Left ventricle myocardium superior (tissue), 1 donor: ENCODE data around the gene IL9R. TPM values are rescaled to one million over a fixed set of nuclear protein-coding genes. Genes with fewer than 3 reads are reported as not detected.
"Not testable (repeated sequence)": the region's sequence is repeated elsewhere in the genome, so short reads cannot be mapped to it uniquely, and the experiment has no call there.

ENCODE experiments used
- ATAC-seq: fragments of 200-7000 bp; cut with Tn5 transposase; one replicate; pipeline ENCODE4 v1.9.1; 2020; ENCODE audit warnings: mild to moderate bottlenecking, moderate library complexity
- DNase-seq: peaks from one replicate; pipeline ENCODE4 v3.0.0-alpha.2; 2020
- intact Hi-C: fragments of 100-400 bp; cut with micrococcal nuclease; formaldehyde crosslinking; loops from one replicate; pipeline ENCODE4 v1.11.0; 2022
- long read RNA-seq: library from polyadenylated mRNA; unstranded; transcript quantifications from one replicate; pipeline ENCODE4 v2.0.0, GENCODE V29; 2021
- total RNA-seq: library from RNA; stranded (reverse); fragmentation: NEBNext Ultra II Directional; extraction: Animal tissue kit (Norgen Biotek cat#: 25700); gene quantifications from one replicate; pipeline ENCODE4 v1.2.1, GENCODE V29; 2021
- donor health status: DM: no; HTN: yes; CAD: no; lungs with severe emphysema.

IL9R gene
- total RNA-seq = not detected
- long read RNA-seq = 0 reads

GRCh38 chrX:155997436-155997835 lies at the start of gene IL9R:
IL9R (plus strand) TSS chrX:155997696; CDS start chrX:155997760, 64 bp downstream.
- DNase-seq (no peak), ATAC-seq (no peak)
- intact Hi-C loops = no loop called here

- intact Hi-C loops = no loop called here
- DNase-seq (no peak), ATAC-seq (no peak)
Observed at GRCh38 chrX:155949098-155949497, 48.4 kb upstream of the IL9R start.

DNA sequence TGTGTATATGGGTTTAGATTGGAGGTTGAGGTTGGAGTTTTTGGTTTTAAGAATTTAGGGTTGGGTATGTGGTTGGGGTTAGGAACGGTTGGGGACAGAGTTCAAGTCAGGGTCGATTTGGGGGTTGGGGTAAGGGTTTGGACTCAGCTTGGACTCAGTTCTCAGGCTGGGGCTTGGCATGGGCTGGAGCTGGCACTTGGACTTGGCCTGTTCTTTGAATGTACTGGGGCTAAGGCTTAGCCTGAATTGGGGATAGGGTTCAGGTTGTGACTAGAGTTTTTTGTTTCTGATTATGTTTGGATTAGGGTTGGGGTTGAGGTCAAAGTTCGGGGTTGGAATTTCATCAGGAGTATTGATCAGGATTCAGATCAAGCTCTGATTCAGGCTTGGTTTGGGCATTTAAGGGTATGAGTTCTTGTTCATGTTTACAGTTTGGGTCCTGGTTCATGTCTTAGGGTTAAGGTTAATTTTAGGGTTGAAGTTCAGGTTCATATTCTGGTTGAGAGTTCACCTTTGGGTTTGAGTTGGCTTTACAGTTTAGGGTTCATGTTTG lies 46.2 kb upstream of the IL9R start:
- intact Hi-C loops = no loop called here
- no peak for ATAC-seq
- DNase-seq = no peak

DNA sequence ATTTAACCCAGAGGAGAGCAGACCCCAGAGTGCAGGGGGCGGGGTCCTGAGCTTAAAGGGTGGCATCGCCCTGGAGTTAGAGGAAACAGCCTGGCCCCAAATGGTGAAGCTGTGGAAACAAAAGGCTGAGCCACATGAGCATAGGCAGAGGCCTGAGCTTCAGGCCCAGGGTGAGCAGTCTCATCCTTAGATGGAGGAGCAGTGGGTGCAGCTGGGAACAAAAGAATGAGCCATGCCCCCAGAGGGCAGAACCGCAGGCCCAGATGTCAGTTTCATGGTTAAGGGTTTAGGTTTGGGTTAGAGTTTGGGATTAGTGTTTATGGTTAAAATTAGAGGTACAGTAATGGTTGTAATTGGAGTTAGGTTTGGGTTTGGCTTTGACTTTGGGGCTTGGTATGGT lies 44.4 kb upstream of the IL9R start:
- intact Hi-C loops = no loop called here
- no peak for DNase-seq
- no peak for ATAC-seq

DNA sequence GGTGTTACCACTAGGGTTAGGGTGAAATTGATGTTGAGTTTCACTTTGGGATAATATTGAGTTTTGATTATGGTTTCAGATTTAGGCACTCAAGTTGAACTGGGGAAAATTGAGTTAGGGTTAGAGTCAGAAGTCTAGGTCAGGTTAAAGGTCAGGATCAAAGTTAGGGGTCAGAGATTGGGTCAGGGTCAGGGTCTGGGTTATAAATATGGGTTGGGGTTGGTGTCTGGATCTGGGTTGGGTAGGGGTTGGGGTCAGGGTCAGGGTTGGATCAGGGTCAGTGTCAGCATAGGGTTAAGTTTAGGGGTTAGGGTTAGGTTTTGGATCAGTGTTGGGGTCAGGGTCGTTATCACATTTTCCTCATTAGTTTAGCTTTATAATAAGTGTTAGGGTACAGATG lies 42.7 kb upstream of the IL9R start:
- ATAC-seq = no peak
- intact Hi-C loops = no loop called here
- no peak for DNase-seq

DNA sequence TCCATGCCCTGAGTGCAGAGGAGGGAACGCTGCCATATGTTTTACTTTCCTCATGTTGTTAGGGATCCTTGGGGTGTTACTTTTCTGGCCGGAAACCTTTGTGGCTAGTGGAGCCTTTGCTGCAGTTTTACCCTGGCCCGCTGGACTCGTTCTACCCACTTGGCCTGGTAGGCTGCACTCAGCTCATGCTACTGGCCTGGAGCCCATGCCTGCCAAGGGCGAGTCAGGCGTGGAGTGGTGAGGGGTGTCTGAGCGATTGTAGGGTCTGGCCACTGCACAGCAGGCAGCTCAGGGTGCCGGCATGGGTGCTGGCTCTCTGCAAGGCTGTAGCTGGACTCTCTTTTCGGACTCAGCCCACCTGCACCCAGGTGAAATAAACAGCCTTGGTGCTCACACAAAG lies 41.4 kb upstream of the IL9R start:
- intact Hi-C loops = no loop called here
- DNase-seq (no peak), ATAC-seq (no peak)

DNA sequence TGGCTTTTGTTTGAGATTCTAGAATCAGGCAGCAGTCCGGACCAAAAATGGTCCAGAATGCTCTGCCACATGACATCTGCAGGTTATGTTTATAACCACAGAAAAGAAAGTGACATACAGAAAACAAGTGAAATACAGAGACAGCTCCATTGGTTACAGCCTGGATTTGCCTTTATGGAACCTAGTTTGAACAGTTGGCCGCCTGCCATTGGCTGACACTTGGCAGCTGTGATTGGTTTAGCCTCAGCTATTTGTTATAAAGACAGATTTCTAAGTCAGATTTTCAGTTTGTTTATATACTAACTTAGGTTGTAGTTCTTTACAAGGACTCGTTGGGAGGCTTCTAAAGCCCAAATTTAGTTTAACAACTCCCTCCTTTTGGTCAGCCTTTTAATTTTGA lies 40.8 kb upstream of the IL9R start:
- DNase-seq (no peak), ATAC-seq (no peak)
- intact Hi-C loops = no loop called here

GRCh38 chrX:155957843-155958242 lies 39.7 kb upstream of the IL9R start:
- DNase-seq (no peak), ATAC-seq (no peak)
- intact Hi-C loops = no loop called here

GRCh38 chrX:155959018-155959587 lies 38.4 kb upstream of the IL9R start:
- DNase-seq (no peak), ATAC-seq (no peak)
- intact Hi-C loops = no loop called here

- intact Hi-C loops = no loop called here
- DNase-seq (no peak), ATAC-seq (no peak)
Observed at GRCh38 chrX:155962906-155963305, 34.6 kb upstream of the IL9R start.

- intact Hi-C loops = no loop called here
- ATAC-seq = no peak
- no peak for DNase-seq
Observed at GRCh38 chrX:155966876-155967275, 30.6 kb upstream of the IL9R start.

GRCh38 chrX:155967653-155968325 lies 29.7 kb upstream of the IL9R start:
- intact Hi-C loops = no loop called here
- ATAC-seq = no peak
- DNase-seq = no peak

- ATAC-seq (no peak), DNase-seq (no peak)
- intact Hi-C loops = no loop called here
Observed at GRCh38 chrX:155968326-155968661, 29.2 kb upstream of the IL9R start.

GRCh38 chrX:155968791-155969190 lies 28.7 kb upstream of the IL9R start:
- DNase-seq (no peak), ATAC-seq (no peak)
- intact Hi-C loops = no loop called here

DNA sequence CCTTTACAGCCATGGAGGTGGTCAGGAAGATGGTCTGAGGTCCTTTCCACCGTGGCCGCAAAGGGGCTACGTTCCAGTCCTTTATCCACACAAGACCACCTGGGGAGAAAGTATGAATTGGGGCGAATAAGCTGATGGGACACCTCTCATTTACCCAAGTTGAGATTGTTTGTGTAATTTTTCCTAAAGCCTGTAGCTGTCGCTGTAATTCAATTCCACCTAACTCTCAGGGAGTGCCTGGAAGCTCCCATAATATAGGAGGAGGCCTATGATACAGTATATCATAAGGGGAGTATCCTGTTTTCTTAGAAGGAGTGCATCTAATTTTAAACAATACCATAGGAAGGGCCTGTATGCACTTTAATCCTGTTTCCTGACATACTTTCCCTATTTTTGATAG lies 25.8 kb upstream of the IL9R start:
- DNase-seq, ATAC-seq, intact Hi-C loops: not testable (repeated sequence)

DNA sequence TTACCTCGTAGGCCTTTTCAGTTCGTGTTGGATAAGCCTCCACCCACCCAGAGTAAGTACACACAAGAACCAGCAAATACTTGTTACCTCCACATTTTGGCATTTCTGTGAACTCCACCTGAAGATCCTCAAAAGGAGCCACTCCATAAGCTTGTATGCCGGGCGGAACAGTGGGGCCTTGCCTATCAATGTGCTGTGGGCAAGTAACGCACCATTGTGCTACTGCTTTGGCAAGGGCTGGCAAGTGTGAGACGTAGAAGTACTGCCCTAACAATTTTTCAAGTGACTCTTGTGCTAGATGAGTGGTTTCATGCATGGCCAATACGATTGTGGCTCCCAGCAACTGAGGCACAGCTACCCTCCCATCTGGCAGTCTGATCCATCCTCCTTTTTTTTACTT lies 25.3 kb upstream of the IL9R start:
- ATAC-seq, intact Hi-C loops, DNase-seq: not testable (repeated sequence)

DNA sequence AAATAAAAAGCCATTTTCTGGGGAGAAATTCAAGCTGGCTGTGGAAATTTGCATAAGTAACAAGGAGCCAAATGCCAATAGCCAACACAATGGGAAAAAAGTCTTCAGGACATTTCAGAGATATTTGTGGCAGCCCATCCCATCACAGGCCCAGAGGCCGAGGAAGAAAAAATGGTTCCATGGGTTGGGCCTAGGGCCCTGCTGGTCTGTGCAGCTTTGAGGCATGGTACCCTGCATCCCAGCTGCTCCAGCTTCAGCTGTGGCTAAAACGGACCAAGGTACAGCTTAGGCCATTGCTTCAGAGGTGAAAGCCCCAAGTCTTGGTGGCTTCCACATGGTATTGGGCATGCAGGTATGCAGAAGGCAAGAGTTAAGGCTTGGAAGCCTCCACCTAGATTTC lies 14.2 kb upstream of the IL9R start:
- DNase-seq (no peak), ATAC-seq (no peak)
- intact Hi-C loops = no loop called here

- no peak for ATAC-seq
Observed at GRCh38 chrX:155985208-155985607, 12.3 kb upstream of the IL9R start.

DNA sequence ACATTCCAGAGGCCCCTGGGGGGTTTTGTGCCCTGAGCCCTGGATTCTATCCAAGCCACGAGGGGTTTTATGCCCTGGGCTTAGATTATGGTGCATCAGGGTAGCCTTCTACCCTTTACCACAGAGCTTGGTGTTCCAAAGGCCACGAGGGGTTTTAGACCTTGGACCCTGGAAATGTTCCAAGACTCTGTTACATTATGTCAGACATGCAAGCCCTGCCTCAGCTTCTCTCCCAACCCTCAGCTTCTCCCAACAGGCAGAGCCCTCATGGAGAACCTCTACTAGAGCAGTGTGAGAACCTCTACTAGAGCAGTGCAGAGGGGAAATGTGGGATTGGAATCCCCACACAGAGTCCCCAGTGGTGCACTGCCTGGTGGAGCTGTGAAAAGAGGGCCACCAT lies 10.5 kb upstream of the IL9R start:
- DNase-seq, ATAC-seq, intact Hi-C loops: not testable (repeated sequence)

More at GRCh38 chrX:155985208-155985607, 12.3 kb upstream of the IL9R start:
- intact Hi-C loops = no loop called here
- no peak for DNase-seq

DNA sequence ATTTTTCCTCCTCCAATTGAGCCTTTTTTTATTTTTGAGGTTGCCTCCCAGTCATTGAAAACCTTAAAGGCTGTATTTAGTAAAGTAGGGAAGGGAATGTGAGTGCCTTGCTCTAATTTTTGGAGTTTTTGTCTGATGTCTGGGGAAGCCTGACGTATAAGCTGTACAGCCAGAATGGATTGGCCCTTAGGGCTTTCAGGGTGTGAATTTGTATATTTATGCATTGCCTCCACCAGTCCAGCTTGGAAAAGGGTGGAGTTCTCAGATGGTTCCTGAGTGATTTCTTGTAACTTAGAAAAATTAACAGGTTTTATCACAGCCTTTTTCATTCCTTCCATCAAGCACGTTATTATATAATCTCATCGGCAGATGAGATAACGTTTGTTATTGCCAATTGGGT lies 8.6 kb upstream of the IL9R start:
- intact Hi-C loops = no loop called here
- DNase-seq = no peak
- no peak for ATAC-seq

GRCh38 chrX:155993421-155993820 lies 4.1 kb upstream of the IL9R start:
- ATAC-seq (no peak), DNase-seq (no peak)
- intact Hi-C loops = no loop called here
